RWPE2 (cell line): Measurements from ENCODE around the gene CGNL1.

Source experiments
- ATAC-seq: fragments of 200-7000 bp; cut with Tn5 transposase; 3 replicates; pipeline ENCODE4 v1.9.1; 2021; ENCODE audit warnings: low read depth
- DNase-seq: peaks from one replicate; pipeline ENCODE4 v3.0.0-alpha.2; 2020; ENCODE audit warnings: low spot score
- H3K27ac ChIP-seq: fragments of 450-650 bp; 2 replicates; pipeline ENCODE4 v1.5.1; 2017; ENCODE audit warnings: mild to moderate bottlenecking; ENCODE audit not compliant: poor library complexity, severe bottlenecking
- H3K27me3 ChIP-seq: fragments of 250-450 bp; sonication (Bioruptor Pico); 2 replicates; pipeline ENCODE4 v1.5.1; 2021; ENCODE audit warnings: mild to moderate bottlenecking, moderate library complexity; ENCODE audit not compliant: insufficient read depth, poor library complexity, severe bottlenecking
- H3K36me3 ChIP-seq: fragments of 250-450 bp; sonication (Bioruptor Pico); 2 replicates; pipeline ENCODE4 v1.5.1; 2020; ENCODE audit warnings: low read depth, mild to moderate bottlenecking, moderate library complexity
- H3K4me1 ChIP-seq: fragments of 250-450 bp; sonication (Bioruptor Pico); 2 replicates; pipeline ENCODE4 v1.5.1; 2021; ENCODE audit warnings: mild to moderate bottlenecking, moderate library complexity; ENCODE audit not compliant: insufficient read depth, poor library complexity, severe bottlenecking
- H3K4me3 ChIP-seq: fragments of 250-450 bp; sonication (Bioruptor Pico); 2 replicates; pipeline ENCODE4 v1.5.1; 2021; ENCODE audit warnings: mild to moderate bottlenecking, moderate library complexity; ENCODE audit not compliant: severe bottlenecking
- H3K9me3 ChIP-seq: fragments of 250-450 bp; sonication (Bioruptor Pico); 2 replicates; pipeline ENCODE4 v1.5.1; 2021; ENCODE audit warnings: mild to moderate bottlenecking, moderate library complexity; ENCODE audit not compliant: severe bottlenecking
- TF ChIP-seq, protein P1 (sequence below): fragments of 450-650 bp; IDR thresholded peaks from one replicate; pipeline ENCODE4 v1.5.1; 2017; ENCODE audit warnings: mild to moderate bottlenecking, moderate library complexity; ENCODE audit not compliant: poor library complexity, severe bottlenecking

CGNL1 gene

DNA sequence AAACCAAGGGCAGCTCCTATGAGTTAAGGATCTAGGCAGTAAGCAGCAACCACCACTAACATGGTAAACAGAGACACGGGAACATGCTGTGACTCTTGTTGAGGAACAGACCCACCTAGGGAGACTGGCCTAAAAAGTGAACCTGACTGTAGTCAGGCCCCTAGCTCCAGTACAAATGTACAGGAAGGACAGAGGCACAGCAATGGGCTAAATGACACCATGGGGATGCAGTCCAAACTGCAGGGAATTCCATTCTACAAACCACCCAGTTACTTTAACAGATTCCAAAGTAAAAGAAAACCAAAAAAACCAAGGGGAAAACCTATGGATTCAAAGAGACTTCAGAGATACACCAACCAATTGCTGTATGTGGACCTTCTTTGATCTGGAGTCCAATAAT is 28.2 kb upstream of the CGNL1 start:
- TF ChIP-seq, protein P1, sequence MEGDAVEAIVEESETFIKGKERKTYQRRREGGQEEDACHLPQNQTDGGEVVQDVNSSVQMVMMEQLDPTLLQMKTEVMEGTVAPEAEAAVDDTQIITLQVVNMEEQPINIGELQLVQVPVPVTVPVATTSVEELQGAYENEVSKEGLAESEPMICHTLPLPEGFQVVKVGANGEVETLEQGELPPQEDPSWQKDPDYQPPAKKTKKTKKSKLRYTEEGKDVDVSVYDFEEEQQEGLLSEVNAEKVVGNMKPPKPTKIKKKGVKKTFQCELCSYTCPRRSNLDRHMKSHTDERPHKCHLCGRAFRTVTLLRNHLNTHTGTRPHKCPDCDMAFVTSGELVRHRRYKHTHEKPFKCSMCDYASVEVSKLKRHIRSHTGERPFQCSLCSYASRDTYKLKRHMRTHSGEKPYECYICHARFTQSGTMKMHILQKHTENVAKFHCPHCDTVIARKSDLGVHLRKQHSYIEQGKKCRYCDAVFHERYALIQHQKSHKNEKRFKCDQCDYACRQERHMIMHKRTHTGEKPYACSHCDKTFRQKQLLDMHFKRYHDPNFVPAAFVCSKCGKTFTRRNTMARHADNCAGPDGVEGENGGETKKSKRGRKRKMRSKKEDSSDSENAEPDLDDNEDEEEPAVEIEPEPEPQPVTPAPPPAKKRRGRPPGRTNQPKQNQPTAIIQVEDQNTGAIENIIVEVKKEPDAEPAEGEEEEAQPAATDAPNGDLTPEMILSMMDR = no peak
- H3K27ac ChIP-seq = no peak overlapping the region
- no peaks in the 10 kb centered on the region for H3K36me3 ChIP-seq
- H3K9me3 ChIP-seq = no peaks in the 10 kb centered on the region
- no peak overlapping the region for H3K4me3 ChIP-seq
- DNase-seq (no peak), ATAC-seq (no peak)
- H3K27me3 ChIP-seq = no peaks in the 10 kb centered on the region
- H3K4me1 ChIP-seq = no peaks in the 10 kb centered on the region

DNA sequence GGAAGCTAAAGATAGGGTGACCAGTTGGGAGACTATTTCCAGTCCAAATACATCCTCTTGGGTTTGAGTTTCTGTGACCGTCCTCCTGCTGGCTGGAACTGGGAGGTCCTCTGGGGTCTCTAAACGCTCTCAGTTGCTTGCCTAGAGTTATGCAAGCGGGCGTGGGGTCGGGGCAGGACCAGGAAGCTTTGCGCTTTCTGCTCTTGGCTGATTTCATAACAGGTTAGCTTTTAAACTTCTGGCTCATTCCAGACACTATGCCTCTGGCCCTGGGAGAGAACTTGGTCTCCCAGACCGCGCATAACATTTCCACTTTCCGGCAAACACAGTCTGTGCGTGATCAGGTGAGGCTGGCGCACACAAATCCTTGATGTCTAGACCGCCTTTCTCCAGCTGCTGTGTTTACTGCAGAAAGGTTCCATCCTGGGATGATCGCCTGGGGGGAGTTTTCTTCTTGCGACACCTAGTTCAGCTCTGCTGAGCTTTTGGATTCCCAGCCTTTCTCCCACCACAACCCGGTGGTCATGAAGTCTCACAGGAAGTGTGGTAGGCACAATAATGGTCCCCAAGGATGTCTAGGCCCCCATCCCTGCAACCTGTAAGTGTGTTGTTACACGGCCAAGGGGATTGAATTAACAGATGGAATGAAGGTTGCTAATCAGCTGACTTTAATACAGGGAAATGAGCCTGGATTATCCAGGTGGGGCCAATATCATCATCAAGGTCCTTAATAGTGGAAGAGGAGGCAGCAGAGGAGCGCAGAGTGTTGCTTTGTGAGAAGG is 23.6 kb upstream of the CGNL1 start:
- ATAC-seq = no peak
- TF ChIP-seq, protein P1 = no peak

DNA sequence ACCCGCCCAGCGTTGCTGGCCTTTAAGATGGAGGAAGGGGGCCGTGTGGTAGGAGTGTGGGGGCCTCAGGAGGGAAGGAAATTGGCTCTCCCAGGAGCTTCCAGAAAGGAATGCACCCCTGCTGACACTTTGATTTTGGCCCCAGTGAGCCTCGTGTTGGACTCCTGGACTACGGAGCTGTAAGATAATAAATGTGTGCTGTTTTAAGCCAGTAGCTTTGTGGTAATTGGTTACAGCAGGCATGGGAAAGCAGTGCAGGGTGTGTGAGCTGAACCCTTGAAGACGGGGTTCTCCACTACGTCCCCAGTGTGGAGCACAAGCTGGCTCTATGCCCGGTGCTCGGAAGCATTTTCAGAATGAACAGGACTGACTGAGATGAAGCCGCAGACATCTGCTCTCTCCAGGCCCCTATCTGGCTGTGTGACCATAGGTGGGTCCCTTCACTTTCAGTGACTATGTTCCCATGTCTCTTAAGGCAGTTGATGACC is 22.9 kb upstream of the CGNL1 start:
- Histone ChIP-seq H3K4me1 (peaks cover 7% of the 10 kb centered on the region), H3K36me3 (no peaks in the 10 kb centered on the region), H3K27ac (no peak overlapping the region), H3K27me3 (no peaks in the 10 kb centered on the region), H3K4me3 (no peak overlapping the region), H3K9me3 (no peaks in the 10 kb centered on the region)
- ATAC-seq (no peak), DNase-seq (no peak)
- TF ChIP-seq, protein P1 = no peak

More for the DNA sequence above, 23.6 kb upstream of the CGNL1 start:
- no peak for DNase-seq
- Histone ChIP-seq H3K4me1 (peaks cover 7% of the 10 kb centered on the region), H3K27me3 (no peaks in the 10 kb centered on the region), H3K4me3 (no peak overlapping the region), H3K9me3 (no peaks in the 10 kb centered on the region), H3K27ac (no peak overlapping the region), H3K36me3 (no peaks in the 10 kb centered on the region)

DNA sequence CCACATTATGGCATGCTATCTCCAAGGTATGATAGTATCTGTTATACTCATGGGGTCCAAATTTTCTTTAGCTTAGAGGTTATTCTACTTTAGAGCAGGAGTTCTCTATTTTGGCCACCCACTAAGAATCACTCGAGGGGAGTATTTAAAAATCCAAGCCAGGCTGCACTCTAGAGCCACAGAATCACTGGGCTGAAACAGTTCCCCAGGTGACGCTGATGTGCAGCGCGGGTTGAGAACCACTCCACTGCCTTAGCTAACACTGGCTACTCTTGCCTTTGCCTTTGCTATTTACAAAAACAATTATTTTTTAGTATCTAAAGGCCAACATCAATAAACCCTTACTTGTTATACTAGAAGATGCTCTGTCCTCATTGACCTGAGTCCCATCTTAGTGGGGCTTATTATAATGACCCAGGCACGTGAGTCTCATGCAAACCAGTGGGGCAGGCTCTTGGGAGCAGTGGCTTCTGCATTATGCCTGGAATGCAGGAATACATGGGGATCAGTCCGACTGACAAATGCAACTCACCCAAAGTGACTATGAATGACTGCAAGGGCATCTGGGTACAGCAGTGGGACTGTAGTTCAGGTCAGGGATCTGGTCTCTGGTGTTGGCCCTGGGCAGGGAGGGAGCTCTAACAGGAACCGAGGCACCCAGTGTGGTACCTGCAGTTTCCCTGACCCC is 21.7 kb upstream of the CGNL1 start:
- no peaks in the 10 kb centered on the region for H3K9me3 ChIP-seq
- TF ChIP-seq, protein P1 = no peak
- DNase-seq (no peak), ATAC-seq (no peak)
- H3K4me3 ChIP-seq = no peak overlapping the region
- H3K27me3 ChIP-seq = no peaks in the 10 kb centered on the region
- H3K27ac ChIP-seq = no peak overlapping the region
- peaks cover 7% of the 10 kb centered on the region for H3K4me1 ChIP-seq
- H3K36me3 ChIP-seq = no peaks in the 10 kb centered on the region
